Esophagus squamous epithelium (tissue), 5 donors: ENCODE results near the gene TCF7. TPM values are rescaled to one million over a fixed set of nuclear protein-coding genes. Genes with fewer than 3 reads are reported as not detected.

Experiments used
- DNase-seq: peaks from one replicate; lab custom pipeline; 2025; lab: John Stamatoyannopoulos, UW
- H3K27ac ChIP-seq, 4 donors: fragments of 200-600 bp; sonication (generic); one replicate each; pipeline ENCODE4 v1.5.1; 2016 to 2019; ENCODE audit warnings: mild to moderate bottlenecking in 1 of 4
- H3K27me3 ChIP-seq, 4 donors: fragments of 200-600 bp; sonication (generic); 1 replicate in 3 of 4; 2 replicates in 1 of 4; pipeline versions ENCODE4 v1.5.1 to v1.6.0; 2017 to 2021; ENCODE audit warnings: antibody characterized with exemption in 1 of 4
- H3K36me3 ChIP-seq, 3 donors: fragments of 200-600 bp; sonication (generic); one replicate each; pipeline ENCODE4 v1.5.1; 2016 to 2019
- H3K4me1 ChIP-seq, 3 donors: fragments of 200-600 bp; sonication (generic); one replicate each; pipeline ENCODE4 v1.5.1; 2017 to 2019
- H3K4me3 ChIP-seq, 4 donors: fragments of 200-600 bp; sonication (generic); 1 replicate in 3 of 4; 2 replicates in 1 of 4; pipeline ENCODE4 v1.5.1; 2016 to 2019; ENCODE audit warnings: mild to moderate bottlenecking in 2 of 4, moderate library complexity in 1 of 4
- H3K9me3 ChIP-seq, 3 donors: fragments of 200-600 bp; sonication (generic); one replicate each; pipeline ENCODE4 v1.5.1; 2016 to 2019
- CTCF ChIP-seq, 6 experiments: fragments of 450-650 bp in 4 of 6; fragments of 200-600 bp in 2 of 6; sonication (generic) in 2 of 6; IDR thresholded peaks; one replicate each; pipeline ENCODE4 v1.5.1; 2016 to 2019; ENCODE audit warnings: antibody characterized with exemption in 6 of 6, mild to moderate bottlenecking in 4 of 6, moderate library complexity in 4 of 6
- POLR2A ChIP-seq, 4 donors: fragments of 450-650 bp; IDR thresholded peaks; one replicate each; pipeline ENCODE4 v1.6.1; 2017; ENCODE audit warnings: antibody characterized with exemption in 4 of 4, mild to moderate bottlenecking in 4 of 4, moderate library complexity in 3 of 4
- WGBS, 2 donors: methylation state at CpG; one replicate each; pipeline ENCODE4 v1.1.5; 2018; 5-methylcytosine and 5-hydroxymethylcytosine counted together
- intact Hi-C: fragments of 100-400 bp; cut with DNase I; formaldehyde crosslinking; loops from one replicate; pipeline ENCODE4 v1.15.0; 2022
- total RNA-seq, 4 donors: library from RNA; depleted of rRNA; stranded (reverse); fragments of >200 nt; gene quantifications; one replicate each; pipeline ENCODE4 v1.1.0, GENCODE V29; 2016
- donor health status: DM: yes; HTN: yes; CAD: no.

Gene TCF7
- total RNA-seq, 4 donors from 2014 or later, result 1.9 to 7.6 (median 2.8) TPM

- H3K36me3 ChIP-seq, result peaks cover 0 to 28% (median 13%) of the 10 kb centered on the region in 3 donors
- WGBS, 2 donors, result 1% methylated on average over 8 to 18 of the region's 31 CpGs
- H3K4me3 ChIP-seq, result peak overlapping the region; percentile 93 to 95 (median 93)
- H3K27me3 ChIP-seq, result no peaks in the 10 kb centered on the region
- intact Hi-C loops, result no loop called here
- H3K9me3 ChIP-seq, result no peaks in the 10 kb centered on the region
- DNase-seq, result no peak
- peak overlapping the region; percentile 97 to 100 (median 100) for H3K27ac ChIP-seq
- H3K4me1 ChIP-seq, result peaks cover 4 to 60% (median 21%) of the 10 kb centered on the region in 3 donors
- no peak for TF ChIP-seq CTCF (IDR thresholded peaks at IDR 0.05)
- no peak for TF ChIP-seq POLR2A (IDR thresholded peaks at IDR 0.05)
Observed at GRCh38 chr5:134175921-134176510, 61.5 kb downstream of the TCF7 start.

- Histone ChIP-seq H3K36me3 (peaks cover 0 to 20% (median 13%) of the 10 kb centered on the region in 3 donors), H3K4me1 (peaks cover 4 to 55% (median 21%) of the 10 kb centered on the region in 3 donors), H3K27ac (peak within 1 kb of the TSS; percentile 97 to 100 (median 100)), H3K9me3 (no peaks in the 10 kb centered on the region), H3K27me3 (no peaks in the 10 kb centered on the region), H3K4me3 (peak within 1 kb of the TSS; percentile 93 to 95 (median 93))
- peak in 3 of 4 donors; percentile 8 to 98 (median 96) for TF ChIP-seq POLR2A (IDR thresholded peaks at IDR 0.05)
- peak in 1 of 6 experiments; percentile 21 for TF ChIP-seq CTCF (IDR thresholded peaks at IDR 0.05)
- intact Hi-C loops, result no loop called here
- DNase-seq, result peak; percentile 28
- WGBS, 2 donors, result 0% methylated on average over 6 to 30 of the region's 92 CpGs
Observed at GRCh38 chr5:134176511-134177368, 62.3 kb downstream of the TCF7 start, which contains the start of gene SKP1. Gene SKP1 (minus strand): TSS chr5:134176950. CDS start chr5:134174022, 2,928 bp downstream.

GRCh38 chr5:134177369-134178095, 63.1 kb downstream of the TCF7 start:
- Histone ChIP-seq H3K27ac (peak overlapping the region; percentile 97 to 100 (median 100)), H3K36me3 (peaks cover 0 to 12% (median 6%) of the 10 kb centered on the region in 3 donors), H3K9me3 (no peaks in the 10 kb centered on the region), H3K27me3 (no peaks in the 10 kb centered on the region), H3K4me3 (peak overlapping the region; percentile 93 to 95 (median 93)), H3K4me1 (peaks cover 4 to 48% (median 21%) of the 10 kb centered on the region in 3 donors)
- intact Hi-C loops, result no loop called here
- 4 to 11% methylated on average over 9 to 18 of the region's 29 CpGs for WGBS, 2 donors
- DNase-seq, result peak; percentile 5
- TF ChIP-seq POLR2A (IDR thresholded peaks at IDR 0.05) (peak in 2 of 4 donors; percentile 29 to 48), CTCF (IDR thresholded peaks at IDR 0.05) (no peak)

- Histone ChIP-seq H3K36me3 (peaks cover 0 to 7% (median under 1%) of the 10 kb centered on the region in 3 donors), H3K27me3 (no peaks in the 10 kb centered on the region), H3K4me3 (peak overlapping the region in 2 of 4 donors; percentile 93 to 95), H3K27ac (peak overlapping the region; percentile 97 to 100 (median 100)), H3K9me3 (no peaks in the 10 kb centered on the region), H3K4me1 (peaks cover 4 to 42% (median 21%) of the 10 kb centered on the region in 3 donors)
- TF ChIP-seq POLR2A (IDR thresholded peaks at IDR 0.05) (no peak), CTCF (IDR thresholded peaks at IDR 0.05) (no peak)
- no peak for DNase-seq
- WGBS, 2 donors, result 63 to 100% methylated on average over 1 to 2 of the region's 3 CpGs
- intact Hi-C loops, result no loop called here
Observed at GRCh38 chr5:134178096-134178419, 63.6 kb downstream of the TCF7 start.
